ENCODE measurements around the gene SLFN5.
A peak's percentile ranks its signal among the peaks of the same experiment; 100 is the strongest.
"Not testable (repeated sequence)": the region's sequence is repeated elsewhere in the genome, so short reads cannot be mapped to it uniquely, and the experiment has no call there.

Gene SLFN5

DNA sequence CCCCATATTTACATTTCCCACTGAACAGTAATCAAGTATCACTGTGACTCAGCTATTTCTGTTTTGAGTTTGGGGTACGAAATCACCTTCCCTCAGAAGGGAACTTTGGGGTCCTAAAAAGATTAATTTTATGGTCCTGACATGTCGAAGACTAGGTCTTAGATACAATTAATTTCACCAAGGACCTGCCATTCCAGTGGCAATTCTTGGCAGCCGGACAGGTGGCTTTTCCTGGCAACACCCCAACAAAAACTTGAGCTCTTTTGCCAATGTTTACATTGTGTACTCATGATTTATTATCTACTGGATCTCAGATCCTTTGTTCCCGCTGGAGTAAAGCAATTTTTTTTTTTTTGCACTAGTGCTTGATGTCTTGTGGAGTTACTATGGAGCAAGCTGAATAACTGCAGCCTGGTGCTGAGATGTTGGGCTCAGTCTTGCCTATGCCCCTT lies 14.4 kb downstream of the SLFN5 start:
- TF ChIP-seq POLR2A (IDR thresholded peaks at IDR 0.05; ENCODE audit: low read depth, low read length) = no peak
- no peak for TF ChIP-seq SPI1 (IDR thresholded peaks at IDR 0.05; ENCODE audit: low read depth, low read length)
- no peak for TF ChIP-seq TAF1 (IDR thresholded peaks at IDR 0.05; ENCODE audit: low read depth, low read length)
- no peak for TF ChIP-seq POLR2AphosphoS5 (IDR thresholded peaks at IDR 0.05; ENCODE audit: low read depth, low read length)
- no peak for TF ChIP-seq PAX5 (IDR thresholded peaks at IDR 0.05; ENCODE audit: insufficient read depth, low read length, severe bottlenecking)
- no peak for DNase-seq (ENCODE audit: insufficient read length, low spot score)

DNA sequence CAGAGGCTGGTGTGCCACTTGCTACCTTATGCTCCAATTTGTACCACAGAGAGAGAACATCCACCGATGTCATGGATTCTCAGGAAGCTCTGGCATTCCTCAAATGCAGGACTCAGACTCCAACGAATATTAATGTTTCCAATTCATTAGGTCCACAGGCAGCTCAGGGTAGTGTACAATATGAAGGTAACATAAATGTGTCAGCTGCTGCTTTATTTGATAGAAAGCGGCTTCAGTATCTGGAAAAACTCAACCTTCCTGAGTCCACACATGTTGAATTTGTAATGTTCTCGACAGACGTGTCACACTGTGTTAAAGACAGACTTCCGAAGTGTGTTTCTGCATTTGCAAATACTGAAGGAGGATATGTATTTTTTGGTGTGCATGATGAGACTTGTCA lies 16.1 kb downstream of the SLFN5 start:
- TF ChIP-seq PAX5 (IDR thresholded peaks at IDR 0.05; ENCODE audit: insufficient read depth, low read length, severe bottlenecking) (no peak), SPI1 (IDR thresholded peaks at IDR 0.05; ENCODE audit: low read depth, low read length) (no peak), TAF1 (IDR thresholded peaks at IDR 0.05; ENCODE audit: low read depth, low read length) (no peak), POLR2A (IDR thresholded peaks at IDR 0.05; ENCODE audit: low read depth, low read length) (no peak), POU2F2 (IDR thresholded peaks at IDR 0.05; ENCODE audit: low read depth, low read length) (no peak), POLR2AphosphoS5 (IDR thresholded peaks at IDR 0.05; ENCODE audit: low read depth, low read length) (no peak)
- no peak for FAIRE-seq
- no peak for DNase-seq (ENCODE audit: insufficient read length, low spot score)

More for the DNA sequence above, 14.4 kb downstream of the SLFN5 start:
- FAIRE-seq = no peak

DNA sequence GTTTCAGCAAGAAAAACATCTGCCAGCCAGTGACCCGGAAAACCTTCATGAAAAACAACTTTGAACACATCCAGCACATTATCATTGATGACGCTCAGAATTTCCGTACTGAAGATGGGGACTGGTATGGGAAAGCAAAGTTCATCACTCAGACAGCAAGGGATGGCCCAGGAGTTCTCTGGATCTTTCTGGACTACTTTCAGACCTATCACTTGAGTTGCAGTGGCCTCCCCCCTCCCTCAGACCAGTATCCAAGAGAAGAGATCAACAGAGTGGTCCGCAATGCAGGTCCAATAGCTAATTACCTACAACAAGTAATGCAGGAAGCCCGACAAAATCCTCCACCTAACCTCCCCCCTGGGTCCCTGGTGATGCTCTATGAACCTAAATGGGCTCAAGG lies 22.2 kb downstream of the SLFN5 start:
- TF ChIP-seq POLR2A (IDR thresholded peaks at IDR 0.05; ENCODE audit: low read depth, low read length) (no peak), POLR2AphosphoS5 (IDR thresholded peaks at IDR 0.05; ENCODE audit: low read depth, low read length) (no peak), SPI1 (IDR thresholded peaks at IDR 0.05; ENCODE audit: low read depth, low read length) (no peak)
- no peak for FAIRE-seq
- no peak for DNase-seq (ENCODE audit: insufficient read length, low spot score)

DNA sequence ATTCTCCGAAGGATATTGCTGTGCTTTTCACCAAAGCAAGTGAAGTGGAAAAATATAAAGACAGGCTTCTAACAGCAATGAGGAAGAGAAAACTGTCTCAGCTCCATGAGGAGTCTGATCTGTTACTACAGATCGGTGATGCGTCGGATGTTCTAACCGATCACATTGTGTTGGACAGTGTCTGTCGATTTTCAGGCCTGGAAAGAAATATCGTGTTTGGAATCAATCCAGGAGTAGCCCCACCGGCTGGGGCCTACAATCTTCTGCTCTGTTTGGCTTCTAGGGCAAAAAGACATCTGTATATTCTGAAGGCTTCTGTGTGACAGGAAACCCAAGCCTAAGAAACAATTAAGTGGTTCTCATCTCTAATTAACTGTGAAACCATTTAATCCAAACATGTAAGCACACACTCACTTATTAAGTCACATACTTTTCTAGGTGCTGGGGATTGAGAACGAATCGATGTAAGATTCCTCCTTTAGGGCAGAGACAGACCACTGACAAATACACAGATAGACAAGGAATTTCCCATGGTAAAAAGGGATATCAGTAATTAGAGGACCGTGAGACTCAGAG lies 22.8 kb downstream of the SLFN5 start:
- TF ChIP-seq PAX5 (IDR thresholded peaks at IDR 0.05; ENCODE audit: insufficient read depth, low read length, severe bottlenecking) = no peak
- DNase-seq (ENCODE audit: insufficient read length, low spot score) (no peak), FAIRE-seq (no peak)

DNA sequence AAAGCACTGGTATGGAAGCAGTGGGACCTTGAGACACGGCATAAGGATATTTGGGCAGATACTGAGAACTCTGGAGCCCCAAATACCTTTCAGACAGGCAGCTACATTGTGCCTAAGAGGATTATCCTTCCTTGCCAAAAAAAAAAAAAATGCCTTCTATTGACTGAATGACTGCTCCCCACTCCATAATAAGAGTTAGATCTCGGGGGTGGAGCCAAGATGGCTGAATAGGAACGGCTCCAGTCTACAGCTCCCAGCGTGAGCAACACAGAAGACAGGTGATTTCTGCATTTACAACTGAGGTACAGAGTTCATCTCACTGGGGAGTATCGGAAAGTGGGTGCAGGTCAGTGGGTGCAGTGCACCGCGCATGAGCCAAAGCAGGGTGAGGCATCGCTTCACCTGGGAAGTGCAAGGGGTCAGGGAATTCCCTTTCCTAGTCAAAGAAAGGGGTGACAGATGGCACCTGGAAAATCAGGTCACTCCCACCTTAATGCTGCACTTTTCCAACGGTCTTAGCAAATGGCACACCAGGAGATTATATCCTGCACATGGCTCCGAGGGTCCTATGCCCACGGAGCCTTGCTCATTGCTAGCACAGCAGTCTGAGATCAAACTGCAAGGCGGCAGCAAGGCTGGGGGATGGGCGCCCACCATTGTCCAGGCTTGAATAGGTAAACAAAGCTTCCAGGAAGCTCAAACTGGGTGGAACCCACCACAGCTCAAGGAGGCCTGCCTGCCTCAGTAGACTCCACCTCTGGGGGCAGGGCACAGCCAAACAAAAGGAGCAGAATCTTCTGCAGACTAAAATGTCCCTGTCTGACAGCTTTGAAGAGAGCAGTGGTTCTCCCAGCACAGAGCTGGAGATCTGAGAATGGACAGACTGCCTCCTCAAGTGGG lies 31.5 kb downstream of the SLFN5 start:
- DNase-seq (ENCODE audit: insufficient read length, low spot score); FAIRE-seq: not testable (repeated sequence)

DNA sequence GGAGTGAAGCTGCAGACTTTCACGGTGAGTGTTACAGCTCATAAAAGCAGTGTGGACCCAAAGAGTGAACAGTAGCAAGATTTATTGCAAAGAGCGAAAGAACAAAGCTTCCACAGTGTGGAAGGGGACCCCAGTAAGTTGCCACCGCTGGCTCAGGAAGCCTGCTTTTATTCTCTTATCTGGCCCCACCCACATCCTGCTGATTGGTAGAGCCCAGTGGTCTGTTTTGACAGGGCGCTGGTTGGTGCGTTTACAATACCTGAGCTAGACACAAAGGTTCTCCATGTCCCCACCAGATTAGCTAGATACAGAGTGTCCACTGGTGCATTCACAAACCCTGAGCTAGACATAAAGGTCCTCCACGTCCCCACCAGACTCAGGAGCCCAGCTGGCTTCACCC lies 35.6 kb downstream of the SLFN5 start:
- DNase-seq (ENCODE audit: insufficient read length, low spot score) = not testable (repeated sequence)

DNA sequence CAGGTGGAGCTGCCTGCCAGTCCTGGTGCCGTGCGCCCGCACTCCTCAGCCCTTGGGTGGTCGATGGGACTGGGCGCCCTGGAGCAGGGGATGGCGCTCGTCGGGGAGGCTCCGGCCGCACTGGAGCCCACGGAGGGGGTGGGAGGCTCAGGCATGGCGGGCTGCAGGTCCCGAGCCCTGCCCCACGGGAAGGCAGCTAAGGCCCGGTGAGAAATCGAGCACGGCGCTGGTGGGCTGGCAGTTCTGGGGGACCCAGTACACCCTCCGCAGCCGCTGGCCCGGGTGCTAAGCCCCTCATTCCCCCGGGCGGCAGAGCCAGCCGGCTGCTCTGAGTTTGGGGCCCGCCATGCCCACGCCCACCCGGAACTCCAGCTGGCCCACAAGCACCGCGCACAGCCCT lies 36.0 kb downstream of the SLFN5 start:
- FAIRE-seq; DNase-seq (ENCODE audit: insufficient read length, low spot score): not testable (repeated sequence)

More for the DNA sequence above, 35.6 kb downstream of the SLFN5 start:
- FAIRE-seq = not testable (repeated sequence)

DNA sequence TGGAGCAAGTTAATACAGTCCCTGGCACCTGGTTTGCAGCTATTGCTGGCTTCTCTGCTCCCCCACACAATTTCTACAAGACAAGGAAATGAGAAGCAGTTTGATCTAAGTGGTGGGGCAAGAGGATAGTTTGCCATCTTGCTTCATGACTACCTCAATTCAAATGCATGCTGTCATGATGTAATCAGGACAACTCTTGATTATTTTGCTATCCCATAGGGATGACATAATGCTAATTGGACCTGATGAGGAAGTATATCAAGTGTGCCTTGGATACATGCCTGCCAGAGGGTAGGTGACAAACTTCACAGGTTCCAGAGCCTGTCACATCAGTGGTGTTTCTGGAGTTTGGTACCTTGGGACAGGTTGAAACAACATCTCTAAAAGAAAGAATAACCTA lies 40.9 kb downstream of the SLFN5 start:
- TF ChIP-seq TAF1 (IDR thresholded peaks at IDR 0.05; ENCODE audit: low read depth, low read length) = no peak
- no peak for TF ChIP-seq SPI1 (IDR thresholded peaks at IDR 0.05; ENCODE audit: low read depth, low read length)
- no peak for TF ChIP-seq PAX5 (IDR thresholded peaks at IDR 0.05; ENCODE audit: insufficient read depth, low read length, severe bottlenecking)
- no peak for TF ChIP-seq POLR2AphosphoS5 (IDR thresholded peaks at IDR 0.05; ENCODE audit: low read depth, low read length)
- no peak for TF ChIP-seq POU2F2 (IDR thresholded peaks at IDR 0.05; ENCODE audit: low read depth, low read length)
- no peak for TF ChIP-seq POLR2A (IDR thresholded peaks at IDR 0.05; ENCODE audit: low read depth, low read length)
- DNase-seq (ENCODE audit: insufficient read length, low spot score) = no peak
- no peak for FAIRE-seq

DNA sequence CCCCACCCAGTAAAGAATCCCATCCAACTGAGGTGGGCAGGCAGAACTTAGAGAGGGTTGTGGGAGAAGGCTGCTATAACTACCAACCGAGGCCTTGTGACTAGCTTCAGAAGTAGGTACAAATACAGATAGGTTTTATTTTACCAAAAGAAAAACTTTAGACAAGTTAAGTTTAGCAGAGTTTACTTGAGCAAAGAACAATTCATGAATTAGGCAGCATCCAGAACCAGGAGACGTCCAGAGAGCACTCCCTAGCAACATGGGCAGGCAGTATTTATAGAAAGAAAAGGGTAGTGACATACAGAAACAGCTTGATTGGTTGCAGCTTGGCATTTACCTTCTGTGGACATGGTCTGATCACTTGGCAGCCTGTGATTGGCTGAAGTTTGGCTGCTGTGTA lies 42.1 kb downstream of the SLFN5 start:
- TF ChIP-seq SPI1 (IDR thresholded peaks at IDR 0.05; ENCODE audit: low read depth, low read length) (no peak), POLR2A (IDR thresholded peaks at IDR 0.05; ENCODE audit: low read depth, low read length) (no peak), POU2F2 (IDR thresholded peaks at IDR 0.05; ENCODE audit: low read depth, low read length) (no peak), POLR2AphosphoS5 (IDR thresholded peaks at IDR 0.05; ENCODE audit: low read depth, low read length) (no peak), TAF1 (IDR thresholded peaks at IDR 0.05; ENCODE audit: low read depth, low read length) (no peak), PAX5 (IDR thresholded peaks at IDR 0.05; ENCODE audit: insufficient read depth, low read length, severe bottlenecking) (no peak)
- FAIRE-seq = no peak
- DNase-seq (ENCODE audit: insufficient read length, low spot score) = no peak

DNA sequence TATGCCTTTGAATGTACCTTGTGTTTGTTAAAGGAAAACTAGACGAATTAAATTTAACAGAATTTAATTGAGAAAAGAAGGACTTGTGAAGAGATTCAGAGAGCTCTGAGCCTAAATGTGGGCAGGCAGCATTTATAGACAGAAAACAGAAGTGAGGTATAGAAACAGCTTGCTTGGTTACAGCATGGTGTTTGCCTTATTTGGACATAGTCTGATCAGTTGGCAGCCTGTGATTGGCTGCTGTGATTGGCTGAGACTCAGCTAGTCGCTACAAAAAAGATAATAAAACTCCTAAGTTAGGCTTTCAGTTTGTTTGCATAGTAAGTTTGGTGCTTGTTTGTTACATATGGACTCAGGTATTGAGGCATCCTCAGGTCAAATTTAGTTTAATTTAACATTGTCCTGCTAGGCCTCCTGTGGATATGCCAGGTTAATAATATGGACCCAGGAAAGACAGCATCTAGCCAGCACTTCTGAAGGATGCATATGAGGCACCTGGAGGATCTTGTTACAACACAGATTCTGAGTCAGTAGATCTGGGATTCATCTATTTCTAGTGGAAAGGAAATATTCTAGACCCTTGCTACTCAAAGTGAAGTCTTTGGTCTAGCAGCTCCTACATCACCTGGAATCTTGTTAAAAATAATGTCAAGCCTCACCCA lies 43.4 kb downstream of the SLFN5 start:
- FAIRE-seq (peak; percentile 28), DNase-seq (ENCODE audit: insufficient read length, low spot score) (no peak)
- TF ChIP-seq TAF1 (IDR thresholded peaks at IDR 0.05; ENCODE audit: low read depth, low read length) (no peak), SPI1 (IDR thresholded peaks at IDR 0.05; ENCODE audit: low read depth, low read length) (peak; percentile 68)

DNA sequence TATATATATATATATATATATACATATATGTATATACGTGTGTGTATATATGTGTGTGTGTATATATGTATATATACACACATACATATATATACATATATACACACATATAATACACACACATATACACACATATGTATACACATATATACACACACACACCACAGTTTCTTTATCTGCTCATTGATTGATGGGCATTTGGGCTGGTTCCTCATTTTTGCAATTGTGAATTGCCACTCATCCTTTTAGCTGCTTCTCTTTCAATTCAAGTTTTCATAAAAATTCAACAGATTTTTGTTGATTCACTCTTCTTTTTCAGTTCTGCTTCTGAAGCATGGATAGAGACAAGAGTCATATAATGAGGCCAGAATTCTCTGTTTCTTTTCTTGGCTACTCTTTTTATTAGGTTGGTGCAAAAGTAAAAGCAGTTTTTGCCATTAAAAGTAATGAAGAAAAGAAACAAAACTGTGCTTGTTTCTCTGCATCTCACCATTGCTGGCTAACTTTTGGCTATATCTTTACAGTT lies 44.5 kb downstream of the SLFN5 start:
- no peak for FAIRE-seq
- DNase-seq (ENCODE audit: insufficient read length, low spot score) = no peak
- TF ChIP-seq PAX5 (IDR thresholded peaks at IDR 0.05; ENCODE audit: insufficient read depth, low read length, severe bottlenecking) (no peak), SPI1 (IDR thresholded peaks at IDR 0.05; ENCODE audit: low read depth, low read length) (peak; percentile 76)
